ENCODE data around the gene NCAM1. TPM values are rescaled to one million over a fixed set of nuclear protein-coding genes. Genes with fewer than 3 reads are reported as not detected.

Gene NCAM1
- total RNA-seq, 1 donor from 2014 or later, result 0.60 TPM

DNA sequence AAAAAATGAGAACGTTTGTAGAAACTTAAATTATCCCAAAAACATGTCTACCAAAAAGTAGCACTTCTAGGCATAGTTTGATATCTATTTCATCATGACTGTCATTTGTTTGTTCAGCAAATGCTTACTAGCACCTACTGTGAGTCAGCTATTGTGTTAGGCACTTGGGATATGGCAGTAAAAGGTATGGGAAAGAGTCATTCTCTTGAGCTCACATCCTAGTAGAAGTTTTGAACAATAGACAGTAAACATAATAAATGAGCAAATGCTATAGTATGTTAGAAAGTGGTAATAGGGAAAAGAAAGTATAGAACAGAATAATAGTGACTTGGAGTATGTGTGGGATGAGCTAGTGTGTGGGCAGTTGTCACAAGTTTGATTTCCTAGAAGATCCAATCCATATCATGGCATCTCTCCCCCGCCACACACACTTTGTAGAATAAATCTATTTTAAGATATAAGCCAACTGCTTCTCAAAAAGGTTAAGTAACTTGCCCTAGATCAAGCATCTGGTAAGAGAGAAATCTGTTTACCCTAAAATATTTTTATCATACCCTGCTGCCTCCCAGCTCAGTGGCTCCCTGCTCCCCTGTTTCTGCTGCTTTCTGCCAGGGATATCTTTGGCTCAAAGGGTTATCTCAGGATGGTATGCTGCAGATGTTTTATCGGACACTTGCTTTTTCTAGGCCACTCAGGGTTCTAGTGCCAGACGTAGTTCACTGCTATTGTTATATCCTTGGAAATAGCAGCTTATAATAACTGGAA, 129.7 kb downstream of the NCAM1 start:
- ATAC-seq, result peak; percentile 36

DNA sequence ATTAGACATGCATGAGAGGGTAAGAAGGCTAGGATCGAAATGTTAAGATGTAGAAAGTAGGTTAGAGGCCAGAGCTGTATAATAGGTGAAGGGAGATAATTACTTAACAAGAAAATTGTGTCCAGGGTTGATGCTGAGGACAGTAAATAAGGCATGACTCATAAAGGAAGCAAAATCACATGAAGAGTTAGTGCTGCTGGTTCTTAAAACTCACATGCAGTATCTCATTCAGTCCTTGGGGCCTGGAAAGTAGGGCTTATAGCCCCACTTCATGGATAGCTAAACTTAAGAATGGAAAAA, 130.2 kb downstream of the NCAM1 start:
- ATAC-seq, result no peak

DNA sequence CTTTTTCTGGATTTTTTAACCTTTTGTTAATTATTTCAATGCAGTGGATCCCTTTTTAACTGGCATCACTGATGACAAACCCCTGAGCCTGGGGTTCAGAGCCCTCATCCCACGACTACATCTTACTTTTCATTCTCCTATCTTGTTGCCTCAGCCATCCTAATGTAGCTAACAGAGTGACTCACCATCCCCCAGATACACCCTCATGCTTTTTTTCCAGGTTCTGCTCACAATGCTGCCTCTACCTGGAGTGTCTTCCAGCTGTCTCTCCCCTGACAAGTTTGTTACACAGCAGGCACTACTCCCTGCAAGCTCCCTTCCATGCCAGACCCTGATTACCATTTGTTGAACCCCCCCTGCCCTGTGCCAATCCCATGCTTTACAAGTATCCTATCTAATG, 135.4 kb downstream of the NCAM1 start:
- no peak for ATAC-seq

DNA sequence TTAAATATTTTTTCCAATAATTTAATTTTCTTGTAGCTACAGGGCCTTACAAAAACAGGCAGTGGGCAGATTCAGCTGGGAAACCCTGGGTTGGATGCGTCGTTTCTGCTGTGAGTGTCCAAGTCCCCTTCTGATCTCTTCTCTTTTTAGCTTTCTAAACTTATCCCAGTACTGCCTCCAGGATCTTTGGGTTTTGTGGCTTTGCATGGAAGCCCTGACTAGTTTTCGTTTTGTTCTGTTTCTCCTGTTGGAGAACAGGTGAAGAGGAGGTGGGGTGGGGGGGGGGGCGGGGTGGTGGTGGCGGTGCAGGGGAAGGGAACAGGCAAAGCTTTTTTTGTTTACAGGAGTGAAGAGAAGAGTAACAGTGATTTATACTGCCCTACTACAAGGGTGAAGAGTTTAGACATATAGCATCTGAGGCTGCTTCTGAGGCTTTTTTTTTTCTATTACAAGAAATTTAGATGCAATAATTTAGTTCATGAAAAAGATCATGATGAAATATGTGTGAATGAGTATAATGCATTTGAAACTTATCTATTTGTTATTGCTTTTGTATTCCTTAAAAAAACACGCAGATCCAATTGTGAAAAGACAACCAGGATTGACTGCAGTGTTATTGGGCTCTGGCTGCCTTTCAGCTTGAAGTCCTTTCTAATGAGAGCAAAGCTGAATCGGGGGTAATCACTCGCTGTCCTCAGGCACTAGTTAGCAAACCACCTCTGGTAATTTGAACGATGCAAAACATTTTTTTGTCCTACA, 142.9 kb downstream of the NCAM1 start:
- ATAC-seq, result no peak

DNA sequence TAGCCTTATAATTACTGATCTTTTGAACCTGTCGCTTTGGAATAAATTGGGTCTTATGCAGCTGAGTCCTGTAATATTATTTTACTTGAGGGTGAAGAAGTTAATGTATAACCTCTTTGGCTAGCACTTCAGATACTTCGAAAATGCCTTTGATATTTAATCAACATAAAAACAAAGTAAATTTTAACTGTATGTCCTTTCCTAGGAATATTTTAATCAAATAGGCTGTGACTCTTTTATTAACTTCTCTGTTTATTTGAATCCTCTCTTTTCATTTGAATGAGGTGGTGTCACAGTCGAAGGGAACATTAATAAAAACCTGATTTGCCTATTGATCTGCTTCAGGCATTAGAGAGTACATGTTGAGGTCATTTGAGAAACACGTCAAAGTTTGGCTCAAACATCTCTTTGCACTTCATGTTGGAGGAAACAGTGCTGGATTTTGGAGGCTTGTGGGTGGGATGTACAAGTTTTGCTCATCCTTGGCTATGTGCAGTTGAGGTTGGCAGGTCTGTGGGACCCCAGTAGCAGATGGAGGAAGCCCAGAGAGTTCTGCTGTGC, 143.6 kb downstream of the NCAM1 start:
- ATAC-seq, result no peak

DNA sequence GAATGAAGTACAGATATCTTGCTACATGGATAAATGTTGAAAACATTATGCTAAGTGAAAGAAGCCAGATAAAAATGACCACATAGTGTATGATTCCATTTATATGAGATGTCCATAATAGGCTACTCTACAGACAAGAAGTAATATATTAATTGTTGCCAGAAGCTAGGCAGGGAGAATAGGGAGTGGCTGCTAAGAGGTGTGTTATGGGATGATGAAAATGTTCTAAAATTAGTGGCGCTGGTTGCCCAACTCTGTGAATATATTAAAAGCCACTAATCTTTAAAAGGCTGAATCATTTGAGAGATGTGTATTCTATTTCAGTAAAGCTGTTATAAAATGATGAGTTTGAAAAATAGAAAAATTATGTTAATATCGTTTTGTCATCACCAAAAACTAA, 144.4 kb downstream of the NCAM1 start:
- ATAC-seq, result peak; percentile 56

DNA sequence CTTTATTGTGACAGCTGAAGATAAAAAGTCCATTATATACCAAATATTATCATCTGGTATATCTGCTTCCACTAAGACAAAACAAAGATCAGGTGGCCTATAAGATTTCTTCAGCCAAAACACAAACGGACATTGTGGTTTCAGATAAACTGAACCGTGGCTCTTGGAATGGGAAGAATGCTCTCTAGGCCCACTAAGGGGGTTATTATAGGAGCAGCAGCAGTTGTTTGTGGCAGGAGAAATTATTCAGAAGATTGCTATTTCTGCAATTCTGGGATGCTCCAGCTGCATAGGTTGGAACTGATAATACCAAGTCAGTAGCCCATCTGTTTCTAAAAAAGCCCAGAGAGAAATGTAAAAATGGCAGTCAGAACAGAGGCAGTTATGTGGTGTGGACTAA, 145.3 kb downstream of the NCAM1 start:
- ATAC-seq, result no peak

DNA sequence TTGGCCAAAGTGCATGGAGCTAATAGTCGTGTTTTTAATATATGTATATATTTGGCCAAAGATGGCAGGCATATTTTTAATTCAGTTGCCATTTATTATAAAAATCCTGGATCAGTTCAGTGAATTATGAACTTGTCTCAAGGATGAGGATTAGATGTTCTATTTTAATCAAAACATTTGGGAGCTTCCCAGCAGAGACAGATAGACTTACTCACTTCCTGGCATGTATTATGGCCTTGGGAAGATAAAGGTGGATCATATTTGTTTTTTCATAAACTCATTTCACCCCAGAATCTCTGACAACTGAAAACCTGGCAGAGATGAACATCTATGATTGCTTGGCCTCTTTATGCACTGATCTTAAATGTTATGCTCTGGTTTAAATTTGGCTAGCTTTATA, 148.8 kb downstream of the NCAM1 start:
- ATAC-seq, result no peak

DNA sequence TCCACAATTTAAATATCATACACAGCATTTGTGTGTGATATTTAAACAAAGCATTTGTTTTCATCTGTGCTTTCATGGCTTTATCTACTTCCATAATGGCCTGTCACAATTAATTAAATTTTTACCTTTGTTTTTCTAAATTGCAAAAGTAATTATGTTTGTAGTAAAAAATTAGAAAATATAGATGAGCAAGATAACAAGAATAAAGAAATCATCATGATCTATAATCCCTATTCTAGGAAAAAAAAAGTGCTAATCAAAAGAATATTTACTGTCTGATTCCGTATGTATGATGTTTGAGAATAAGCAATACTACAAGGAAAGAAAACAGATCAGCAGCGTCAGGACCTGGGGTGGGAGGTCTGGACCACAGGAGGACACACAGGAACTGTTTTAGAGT, 149.9 kb downstream of the NCAM1 start:
- no peak for ATAC-seq

DNA sequence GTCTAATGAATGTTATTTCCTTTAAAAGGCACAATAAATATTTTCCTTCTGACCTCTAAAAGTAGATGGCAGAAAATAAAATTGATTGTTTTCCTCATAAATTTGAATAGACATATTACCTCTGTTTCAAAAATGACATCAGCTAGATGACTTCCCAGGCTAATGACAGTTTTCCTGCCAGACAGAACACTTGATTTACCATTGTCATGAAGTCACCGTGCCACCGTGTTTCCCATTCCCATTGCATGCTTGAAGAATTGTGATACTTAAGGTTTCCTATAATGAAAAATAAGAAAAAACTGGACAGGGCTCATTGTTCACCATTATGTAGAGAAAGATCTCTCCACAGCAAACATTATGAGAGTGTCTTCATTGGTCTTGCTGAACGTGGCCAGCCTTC, 151.1 kb downstream of the NCAM1 start:
- ATAC-seq, result no peak

DNA sequence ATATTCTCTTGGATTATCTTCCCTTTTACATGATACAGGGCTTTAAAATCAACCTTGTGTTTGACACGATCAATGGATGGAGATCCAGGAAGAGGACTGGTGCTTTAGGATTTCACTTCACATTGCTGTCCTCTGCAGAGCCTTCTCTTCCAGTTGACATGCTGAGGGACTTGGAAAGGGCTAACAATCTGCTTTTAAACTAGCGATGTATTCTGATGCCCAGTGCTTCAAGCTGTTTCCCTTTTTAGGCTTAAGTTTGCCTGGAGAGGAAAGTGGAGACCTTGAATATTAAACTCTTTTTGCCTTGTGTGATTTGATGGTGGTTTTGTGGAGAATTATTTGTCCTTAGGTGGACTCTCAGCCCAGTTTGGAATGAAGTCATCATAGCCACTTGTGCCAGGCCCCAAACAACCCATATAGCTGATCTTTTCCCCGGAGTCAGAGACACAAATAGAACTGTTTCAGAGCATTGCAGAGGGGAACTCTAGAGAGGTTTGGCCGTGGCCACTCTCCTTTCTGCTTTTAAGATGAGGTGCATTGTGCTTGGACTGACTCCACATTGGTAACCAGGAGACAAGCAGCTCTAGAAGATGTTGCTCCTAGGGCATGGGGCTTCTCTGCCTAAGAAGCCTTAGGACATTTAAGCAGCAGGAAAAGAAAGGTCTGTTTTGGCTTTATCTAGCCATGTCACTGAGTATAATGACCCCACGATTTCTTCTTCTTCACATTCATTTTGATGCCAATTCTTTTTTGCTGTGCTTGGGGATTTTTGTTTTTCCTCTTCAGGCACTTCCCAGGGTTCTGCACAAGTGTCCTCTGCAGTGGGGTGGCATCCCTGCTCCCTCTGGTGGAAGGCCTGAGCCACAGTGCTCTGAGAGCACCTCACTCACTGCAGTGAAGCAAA, 152.8 kb downstream of the NCAM1 start:
- ATAC-seq, result peak; percentile 95

DNA sequence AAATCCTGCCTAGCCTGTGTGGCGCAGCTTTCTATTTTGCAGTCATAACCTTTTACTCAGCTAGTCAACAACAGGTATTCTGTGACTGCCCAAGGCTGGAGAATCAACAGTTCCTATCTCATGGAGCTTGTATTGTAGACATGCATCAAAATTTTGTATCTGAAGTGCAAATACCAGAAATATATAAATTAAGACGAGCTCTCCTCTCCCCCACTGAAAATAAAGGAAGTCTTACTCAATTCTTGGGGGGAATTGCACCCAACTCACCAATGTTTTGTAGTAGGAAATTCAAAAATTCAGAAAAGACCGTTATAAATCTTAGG, 153.4 kb downstream of the NCAM1 start:
- ATAC-seq, result no peak

DNA sequence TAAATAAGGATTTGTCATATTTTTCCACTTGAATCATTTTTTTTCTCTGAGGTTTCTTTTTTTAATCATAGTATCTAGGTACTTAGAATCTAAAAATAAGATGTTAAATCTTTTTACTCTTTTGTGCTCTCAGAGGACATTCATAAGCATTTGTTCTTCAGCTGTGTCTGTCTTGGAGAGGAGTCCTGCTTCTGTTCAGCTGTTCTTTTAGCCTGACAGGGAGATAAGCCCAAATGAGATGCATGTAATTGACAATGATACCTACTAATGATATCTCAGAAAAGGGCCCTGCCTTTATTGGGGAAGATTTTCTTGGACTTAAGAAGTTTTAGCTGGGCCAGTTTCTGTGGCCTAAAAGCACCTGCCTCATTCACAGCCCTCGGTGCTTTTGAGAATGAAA, 156.9 kb downstream of the NCAM1 start:
- no peak for ATAC-seq

DNA sequence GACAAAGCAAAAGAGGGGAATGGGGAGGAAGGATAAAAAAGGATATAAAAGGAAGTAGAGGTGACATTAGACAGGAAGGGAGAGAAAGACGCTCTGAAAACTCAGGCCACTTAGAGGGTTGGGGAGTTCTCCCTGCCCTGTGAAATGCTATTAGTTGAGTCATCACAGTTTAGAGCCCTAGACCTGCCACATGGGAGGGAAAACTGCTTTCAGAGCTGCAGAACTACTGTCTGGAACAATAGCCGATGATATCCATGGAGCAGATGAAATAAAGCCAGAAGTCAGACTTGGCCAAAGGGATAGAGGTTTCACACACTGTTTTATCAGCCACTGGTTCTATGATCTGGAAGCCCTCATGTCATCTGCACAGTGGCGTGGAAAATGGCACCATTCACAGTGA, 157.9 kb downstream of the NCAM1 start:
- no peak for ATAC-seq

DNA sequence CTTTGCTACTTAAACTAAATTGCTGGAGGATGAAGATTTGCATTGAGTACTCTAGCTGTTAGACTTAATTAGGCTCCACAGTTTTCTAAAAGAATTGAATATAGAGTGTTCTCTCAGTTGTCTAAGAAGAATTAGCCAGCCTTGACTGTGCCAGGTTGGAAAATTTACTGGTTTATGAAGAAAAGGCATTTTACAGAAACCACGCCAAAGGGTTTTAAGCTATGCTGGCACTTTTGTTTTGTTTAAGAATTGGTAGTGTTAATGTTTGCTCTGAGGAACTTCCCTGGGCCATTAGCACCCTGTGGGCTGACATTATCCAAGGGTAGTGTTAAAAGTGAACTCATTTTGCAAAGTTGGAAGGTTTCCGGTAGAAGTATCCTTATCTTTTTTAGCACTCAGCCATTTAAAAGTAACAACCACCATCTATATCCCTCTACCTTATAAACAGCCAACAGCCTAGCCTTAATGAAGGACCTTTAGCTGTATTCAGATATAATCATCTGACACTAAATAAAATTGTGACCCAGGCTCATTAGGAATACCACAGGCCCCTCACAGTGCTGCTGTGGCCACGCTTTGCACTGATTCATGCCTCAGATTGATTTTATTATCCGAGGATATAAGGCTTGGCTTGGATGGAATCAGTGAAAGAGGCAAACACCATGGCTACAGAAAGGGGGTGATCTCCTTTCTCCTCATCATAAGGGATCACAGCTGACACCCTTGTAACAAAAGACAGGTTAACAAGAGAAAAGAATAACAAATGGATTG, 158.9 kb downstream of the NCAM1 start:
- no peak for ATAC-seq

DNA sequence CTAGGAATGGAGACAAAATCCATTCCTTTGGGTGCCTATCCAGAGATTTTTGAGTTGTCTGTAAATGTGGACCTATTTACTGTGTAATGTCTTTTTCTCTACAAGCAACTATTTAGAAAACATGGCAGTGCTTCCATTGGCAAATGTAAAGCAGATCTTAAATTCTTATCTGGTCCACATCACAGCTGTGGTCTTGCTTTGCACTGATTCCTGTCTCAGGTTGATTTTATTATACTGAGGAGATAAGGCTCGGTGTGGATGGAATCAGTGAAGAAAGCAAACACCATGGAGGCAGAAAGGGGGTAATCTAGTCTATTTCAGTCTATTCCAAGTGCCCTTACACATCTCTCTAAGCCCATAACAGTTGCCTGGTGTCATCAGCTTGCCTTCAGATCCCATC, 160.5 kb downstream of the NCAM1 start:
- no peak for ATAC-seq

DNA sequence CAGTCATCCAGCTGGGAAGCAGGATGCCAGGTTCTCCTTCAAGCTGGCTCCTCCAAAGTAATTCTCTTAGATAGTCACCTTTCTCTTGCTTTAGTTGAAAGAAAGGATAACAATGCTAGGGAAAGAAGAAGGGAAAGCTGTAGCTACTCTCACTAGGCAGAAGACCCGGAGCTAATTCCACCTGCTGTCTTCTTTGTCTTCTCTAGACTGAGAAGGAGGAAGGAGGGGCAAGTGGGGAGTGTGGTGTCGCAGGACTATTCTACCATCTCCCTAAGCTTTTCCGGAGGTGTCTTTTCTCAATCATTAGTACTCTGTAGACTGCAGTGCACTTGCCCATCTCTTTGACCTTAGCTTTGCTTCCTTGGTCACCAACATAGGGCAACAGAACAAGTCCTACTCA, 162.8 kb downstream of the NCAM1 start:
- no peak for ATAC-seq

DNA sequence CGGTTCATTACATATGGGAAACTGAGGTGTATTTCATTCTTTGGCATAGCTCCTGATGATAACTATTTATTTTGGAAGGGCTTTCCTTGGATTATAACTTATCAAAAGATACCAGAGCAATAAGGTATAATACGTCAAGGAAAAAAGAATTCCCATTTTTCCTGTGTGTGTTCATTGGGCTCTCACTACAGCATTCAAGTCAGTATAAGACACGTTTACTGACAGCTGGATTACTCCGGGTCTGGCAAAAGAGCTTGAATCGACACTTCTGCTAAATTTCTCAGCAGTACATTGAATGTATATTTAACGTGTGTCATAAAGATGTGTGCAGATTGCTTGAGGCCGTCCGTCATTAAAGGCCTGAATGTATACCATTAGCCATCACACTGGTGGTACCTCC, 163.4 kb downstream of the NCAM1 start:
- no peak for ATAC-seq

DNA sequence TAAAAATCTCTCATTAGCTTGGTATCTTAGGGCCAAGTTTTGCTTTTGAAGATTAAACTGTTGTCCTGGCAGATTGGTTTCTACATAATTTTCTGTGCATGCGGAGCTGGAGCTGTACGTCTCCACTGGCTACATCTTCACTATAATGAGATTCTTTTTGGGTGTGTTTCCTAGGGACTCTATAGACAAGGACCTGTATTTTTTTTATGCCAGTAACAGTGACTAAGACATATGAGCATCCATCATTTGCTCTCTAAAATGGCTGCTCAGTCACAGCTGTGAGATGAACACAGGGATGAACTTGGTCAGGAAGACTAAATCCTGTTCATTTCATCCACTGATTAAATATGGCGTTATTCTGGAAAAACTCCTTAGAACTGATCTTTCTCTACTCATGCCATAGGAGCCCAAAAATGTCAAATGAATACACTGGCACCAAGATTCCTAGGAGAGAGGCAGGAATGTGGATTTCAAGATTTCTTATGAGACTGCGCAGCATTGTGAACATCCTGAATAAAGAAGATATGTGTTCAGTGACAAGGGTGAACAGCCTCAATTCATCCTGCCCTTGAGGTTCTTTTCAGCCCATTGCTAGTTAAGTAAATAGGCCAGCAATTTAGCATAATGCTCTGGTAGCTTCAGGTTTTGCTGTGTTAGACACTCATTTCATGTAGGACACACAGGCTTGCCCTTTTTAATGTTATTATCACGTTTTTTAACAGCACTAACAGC, 168.2 kb downstream of the NCAM1 start:
- no peak for ATAC-seq

DNA sequence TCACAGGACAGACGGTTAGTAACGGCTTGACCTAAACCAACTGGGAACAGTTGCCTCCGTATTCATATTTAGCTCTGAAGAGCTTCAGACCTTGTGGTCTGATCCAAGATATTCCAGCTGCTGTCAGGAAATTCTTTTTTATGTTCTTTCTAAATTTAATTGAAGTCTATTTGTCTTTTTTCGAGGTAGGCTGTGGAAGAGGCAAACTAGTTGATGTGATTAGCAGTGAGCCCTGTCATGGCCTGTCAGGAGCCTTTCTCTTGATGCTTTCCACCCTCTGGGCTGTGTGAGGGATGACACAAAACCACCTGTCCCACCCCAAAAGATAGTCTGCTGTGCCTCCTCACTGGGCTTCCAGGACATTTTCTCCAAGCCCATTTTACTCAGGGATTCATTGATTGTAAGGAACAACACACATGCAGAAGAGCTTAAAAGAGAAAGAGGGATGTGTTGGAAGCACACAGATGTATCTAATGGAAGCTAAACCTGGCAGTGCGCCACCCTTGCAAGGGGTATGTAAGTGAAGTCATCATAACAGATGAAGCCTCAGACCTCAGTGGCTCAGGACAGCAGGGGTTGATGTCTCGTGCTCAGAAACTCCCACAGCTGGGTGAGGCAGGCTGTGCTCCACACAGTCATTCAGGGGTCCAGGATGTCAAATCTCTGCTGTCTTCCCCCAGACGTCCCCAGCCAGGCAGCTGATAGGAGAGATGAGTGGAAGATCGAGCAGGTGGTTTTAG, 170.0 kb downstream of the NCAM1 start:
- no peak for ATAC-seq

DNA sequence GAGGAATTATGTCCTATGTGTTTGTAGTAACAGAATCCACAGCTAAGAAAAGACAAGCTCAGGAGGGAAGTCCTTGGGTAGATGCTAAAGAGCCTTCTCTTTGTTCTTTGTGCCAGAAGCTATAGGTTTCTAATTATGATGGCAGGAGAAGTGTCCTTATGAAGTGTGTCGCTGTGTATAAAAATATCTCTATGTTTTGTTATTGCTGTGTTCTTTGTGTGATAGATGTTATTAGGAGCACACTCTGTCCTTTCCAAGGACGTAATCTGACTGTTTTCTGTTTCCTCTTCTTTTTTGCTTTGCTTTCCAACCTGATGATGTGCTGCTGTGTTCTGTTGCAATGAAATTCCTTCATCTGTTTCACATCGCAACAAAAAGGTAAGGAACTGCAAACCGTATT, 171.9 kb downstream of the NCAM1 start:
- ATAC-seq, result no peak
